Activated T-cell treated with anti-CD3 and anti-CD28 coated beads, Interleukin-2, amount 50 U/mL, for 48 hours (primary cell): ENCODE data around the gene HTR6.

Experiments
- DNase-seq, 2 experiments: peaks; one replicate each; pipeline ENCODE4 v3.0.0-alpha.2; 2020

Gene HTR6

GRCh38 chr1:19728413-19729145, 63.9 kb downstream of the HTR6 start:
- DNase-seq, result no peak

GRCh38 chr1:19730232-19730631, 65.6 kb downstream of the HTR6 start:
- no peak for DNase-seq
